22Rv1 (cell line): ENCODE measurements around the gene TSEN34.
"Not testable (repeated sequence)": the region's sequence is repeated elsewhere in the genome, so short reads cannot be mapped to it uniquely, and the experiment has no call there.

Source experiments
- CTCF ChIP-seq: fragments of 450-650 bp; IDR thresholded peaks from 2 replicates; pipeline ENCODE4 v1.5.1; 2017; ENCODE audit warnings: mild to moderate bottlenecking
- ZFX ChIP-seq: fragments of 450-650 bp; IDR thresholded peaks from 2 replicates; pipeline ENCODE4 v1.6.1; 2017; ENCODE audit warnings: antibody characterized with exemption, borderline replicate concordance

- TF ChIP-seq CTCF, ZFX: not testable (repeated sequence)
Measured at GRCh38 chr19:54222474-54223276, 31.6 kb downstream of the TSEN34 start, which contains the start of gene LILRB3.
